GM23248 (cell line): ENCODE measurements around the gene WDR82. TPM values are rescaled to one million over a fixed set of nuclear protein-coding genes. Genes with fewer than 3 reads are reported as not detected.

Experiments
- DNase-seq: peaks from one replicate; pipeline ENCODE4 v3.0.0-alpha.2; 2015
- H2AFZ ChIP-seq: fragments of 200-600 bp; sonication (generic); 2 replicates; pipeline ENCODE4 v1.6.1; 2016; ENCODE audit warnings: antibody characterized with exemption
- H3F3A ChIP-seq: fragments of 200-600 bp; sonication (generic); 2 replicates; pipeline ENCODE4 v1.6.1; 2016; ENCODE audit warnings: mild to moderate bottlenecking, antibody characterized with exemption, mixed run types; ENCODE audit not compliant: insufficient read depth
- H3K27ac ChIP-seq: fragments of 200-600 bp; sonication (generic); 2 replicates; pipeline ENCODE4 v1.5.1; 2016; ENCODE audit warnings: mild to moderate bottlenecking
- H3K27me3 ChIP-seq: fragments of 200-600 bp; sonication (generic); replicated peaks from 2 replicates; pipeline ENCODE4 v1.6.1; 2016; ENCODE audit warnings: mild to moderate bottlenecking; ENCODE audit not compliant: insufficient read depth
- H3K36me3 ChIP-seq: fragments of 200-600 bp; sonication (generic); 2 replicates; pipeline ENCODE4 v1.6.1; 2016; ENCODE audit warnings: low read depth, mild to moderate bottlenecking
- H3K4me1 ChIP-seq: fragments of 200-600 bp; sonication (generic); 2 replicates; pipeline ENCODE4 v1.6.1; 2016; ENCODE audit warnings: mild to moderate bottlenecking; ENCODE audit not compliant: insufficient read depth
- H3K4me2 ChIP-seq: fragments of 200-600 bp; sonication (generic); one replicate; pipeline ENCODE4 v1.6.1; 2016; ENCODE audit warnings: mild to moderate bottlenecking; ENCODE audit not compliant: unreplicated experiment
- H3K4me3 ChIP-seq: fragments of 200-600 bp; sonication (generic); 2 replicates; pipeline ENCODE4 v1.5.1; 2016; ENCODE audit warnings: mild to moderate bottlenecking
- H3K79me2 ChIP-seq: fragments of 200-600 bp; sonication (generic); 2 replicates; pipeline ENCODE4 v1.6.1; 2016; ENCODE audit warnings: mild to moderate bottlenecking; ENCODE audit not compliant: insufficient read depth
- H3K9ac ChIP-seq: fragments of 200-600 bp; sonication (generic); 2 replicates; pipeline ENCODE4 v1.6.1; 2016; ENCODE audit warnings: mild to moderate bottlenecking
- H3K9me2 ChIP-seq: fragments of 200-600 bp; sonication (generic); 2 replicates; pipeline ENCODE4 v1.6.1; 2016; ENCODE audit warnings: mixed run types, mild to moderate bottlenecking, moderate library complexity; ENCODE audit not compliant: insufficient read depth
- H3K9me3 ChIP-seq: fragments of 200-600 bp; sonication (generic); one replicate; pipeline ENCODE4 v1.6.1; 2017; ENCODE audit warnings: low read depth
- H4K20me1 ChIP-seq: fragments of 200-600 bp; sonication (generic); 2 replicates; pipeline ENCODE4 v1.6.0; 2016; ENCODE audit not compliant: insufficient read depth
- EZH2 ChIP-seq: fragments of 200-600 bp; sonication (generic); IDR thresholded peaks from 2 replicates; pipeline ENCODE4 v1.6.1; 2018; ENCODE audit warnings: antibody characterized with exemption, mild to moderate bottlenecking; ENCODE audit not compliant: insufficient read depth, poor library complexity, severe bottlenecking
- EZH2phosphoT487 ChIP-seq: fragments of 200-600 bp; sonication (generic); IDR thresholded peaks from 2 replicates; pipeline ENCODE4 v1.6.1; 2018; ENCODE audit warnings: antibody characterized with exemption, moderate library complexity, mild to moderate bottlenecking, low read depth; ENCODE audit not compliant: insufficient read depth
- WGBS, 2 experiments: methylation state at CpG; one replicate each; pipeline ENCODE4 v1.1.6; 2015 to 2017; ENCODE audit warnings: low lambda C conversion rate in 2 of 2, low coverage in 1 of 2; ENCODE audit errors: missing lambda C conversion rate in 2 of 2; 5-methylcytosine and 5-hydroxymethylcytosine counted together
- in situ Hi-C: fragments of 300-500 bp; cut with MboI; formaldehyde crosslinking; loops from 2 replicates; pipeline ENCODE4 v1.15.0; 2020
- polyA plus RNA-seq: library from polyadenylated mRNA; unstranded; fragments of >200 nt; fragmentation: Nextera tagmentation; extraction: Ambion mirVana; gene quantifications from 2 replicates; pipeline ENCODE4 v1.2.1, GENCODE V29; 2016
- total RNA-seq: library from RNA; depleted of rRNA; stranded (reverse); fragments of >200 nt; shearing (Covaris generic); gene quantifications from 2 replicates; pipeline ENCODE4 v1.2.3, GENCODE V29; 2014

WDR82 gene
- total and polyA plus RNA-seq, 2 experiments from 2014 or later: 16.1 to 56.1 TPM

- 76 to 82% methylated on average over 4 of the region's 4 CpGs for WGBS, 2 experiments
- Histone ChIP-seq H3K79me2 (peaks cover 98% of the 10 kb centered on the region), H3K27me3 (no peaks in the 10 kb centered on the region)
Observed at GRCh38 chr3:52259448-52259847, 19.0 kb downstream of the WDR82 start.

GRCh38 chr3:52259035-52259434 lies 19.4 kb downstream of the WDR82 start:
- peak; percentile 62 for DNase-seq
- Histone ChIP-seq H3K4me3 (no peak overlapping the region), H3F3A (peaks cover 65% of the 10 kb centered on the region), H2AFZ (no peak overlapping the region), H4K20me1 (no peaks in the 10 kb centered on the region; the same call in 1 of the 2 replicates), H3K4me1 (peaks cover 10% of the 10 kb centered on the region), H3K9ac (peak overlapping the region; percentile 26; the same call in 1 of the 2 replicates), H3K27ac (peak overlapping the region; percentile 57), H3K27me3 (no peaks in the 10 kb centered on the region), H3K9me2 (no peaks in the 10 kb centered on the region), H3K4me2 (no peak overlapping the region), H3K36me3 (peaks cover 86% of the 10 kb centered on the region), H3K79me2 (peaks cover 98% of the 10 kb centered on the region), H3K9me3 (no peaks in the 10 kb centered on the region)
- 48 to 58% methylated on average over 1 of the region's 1 CpG for WGBS, 2 experiments
- TF ChIP-seq EZH2: no peak
- no peak for TF ChIP-seq EZH2phosphoT487
- in situ Hi-C loops: no loop called here

More at GRCh38 chr3:52259448-52259847, 19.0 kb downstream of the WDR82 start:
- Histone ChIP-seq H3K4me2 (no peak overlapping the region), H3K36me3 (peaks cover 83% of the 10 kb centered on the region), H3K9ac (no peak overlapping the region; the same call in 1 of the 2 replicates), H3K4me3 (no peak overlapping the region), H3K9me3 (no peaks in the 10 kb centered on the region), H3F3A (peaks cover 61% of the 10 kb centered on the region), H3K27ac (peak overlapping the region; percentile 57; the same call in 1 of the 2 replicates), H3K9me2 (no peaks in the 10 kb centered on the region), H4K20me1 (no peaks in the 10 kb centered on the region; the same call in 1 of the 2 replicates), H2AFZ (no peak overlapping the region), H3K4me1 (peaks cover 10% of the 10 kb centered on the region)
- TF ChIP-seq EZH2phosphoT487 (no peak), EZH2 (no peak)
- in situ Hi-C loops: no loop called here
- DNase-seq: no peak

GRCh38 chr3:52257911-52258310 lies 20.5 kb downstream of the WDR82 start:
- Histone ChIP-seq H3K9me2 (no peaks in the 10 kb centered on the region), H4K20me1 (no peaks in the 10 kb centered on the region; the same call in 1 of the 2 replicates), H3K79me2 (peaks cover 96% of the 10 kb centered on the region), H3F3A (peaks cover 72% of the 10 kb centered on the region), H3K27me3 (no peaks in the 10 kb centered on the region), H3K4me2 (no peak overlapping the region), H3K4me3 (no peak overlapping the region), H3K4me1 (peaks cover 17% of the 10 kb centered on the region), H3K27ac (no peak overlapping the region), H2AFZ (no peak overlapping the region), H3K9ac (no peak overlapping the region), H3K9me3 (no peaks in the 10 kb centered on the region), H3K36me3 (peaks cover 82% of the 10 kb centered on the region)
- no peak for DNase-seq
- TF ChIP-seq EZH2phosphoT487 (no peak), EZH2 (no peak)
- in situ Hi-C loops: no loop called here
- 67 to 73% methylated on average over 4 of the region's 4 CpGs for WGBS, 2 experiments

GRCh38 chr3:52256622-52257021 lies 21.8 kb downstream of the WDR82 start:
- in situ Hi-C loops: no loop called here
- TF ChIP-seq EZH2 (no peak), EZH2phosphoT487 (no peak)
- H3K27ac ChIP-seq: no peak overlapping the region
- peaks cover 89% of the 10 kb centered on the region for H3K79me2 ChIP-seq
- H4K20me1 ChIP-seq: no peaks in the 10 kb centered on the region; the same call in 1 of the 2 replicates
- H3K4me1 ChIP-seq: peaks cover 18% of the 10 kb centered on the region
- no peak overlapping the region for H3K4me2 ChIP-seq
- 87 to 88% methylated on average over 4 of the region's 4 CpGs for WGBS, 2 experiments
- no peak for DNase-seq
- peaks cover 74% of the 10 kb centered on the region for H3K36me3 ChIP-seq
- H3K9ac ChIP-seq: no peak overlapping the region
- no peak overlapping the region for H2AFZ ChIP-seq
- no peaks in the 10 kb centered on the region for H3K9me3 ChIP-seq
- H3K9me2 ChIP-seq: no peaks in the 10 kb centered on the region
- H3K4me3 ChIP-seq: no peak overlapping the region
- peaks cover 69% of the 10 kb centered on the region for H3F3A ChIP-seq
- H3K27me3 ChIP-seq: no peaks in the 10 kb centered on the region
